Measurements from ENCODE around the gene TAP1.

TAP1 gene

DNA sequence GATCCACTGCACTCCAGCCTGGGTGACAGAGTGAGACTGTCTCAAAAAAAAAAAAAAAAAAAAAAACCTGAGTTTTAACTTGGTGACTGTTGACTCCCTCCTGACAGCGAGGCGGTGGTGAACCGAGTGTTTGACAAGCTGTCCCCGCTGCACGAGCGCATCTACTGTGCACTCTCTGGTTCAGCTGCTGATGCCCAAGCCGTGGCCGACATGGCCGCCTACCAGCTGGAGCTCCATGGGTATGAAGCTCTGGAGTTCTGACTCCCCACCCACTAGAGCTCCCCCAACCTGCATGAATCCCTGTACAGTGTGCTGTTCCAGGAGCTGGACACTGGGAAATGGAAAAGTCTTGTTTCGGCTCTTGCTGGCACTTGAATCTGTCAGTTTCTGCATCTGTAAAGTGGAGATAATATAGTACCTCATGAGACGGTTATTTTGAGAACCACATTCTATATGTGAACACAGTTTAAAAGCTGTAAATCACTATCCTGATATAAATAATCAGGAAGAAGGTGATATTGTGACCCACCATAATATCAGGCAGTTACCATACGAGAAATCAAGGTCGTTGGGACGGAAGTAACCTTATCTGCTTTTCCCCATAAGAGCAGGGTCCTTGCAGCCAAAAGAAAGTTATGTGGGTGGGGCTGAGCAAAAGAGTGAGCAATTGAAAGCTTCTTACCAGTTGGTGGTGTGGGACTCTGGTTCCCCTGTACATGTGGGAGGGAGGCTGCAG, 3.8 kb upstream of the TAP1 start:
- TF ChIP-seq, protein P1, sequence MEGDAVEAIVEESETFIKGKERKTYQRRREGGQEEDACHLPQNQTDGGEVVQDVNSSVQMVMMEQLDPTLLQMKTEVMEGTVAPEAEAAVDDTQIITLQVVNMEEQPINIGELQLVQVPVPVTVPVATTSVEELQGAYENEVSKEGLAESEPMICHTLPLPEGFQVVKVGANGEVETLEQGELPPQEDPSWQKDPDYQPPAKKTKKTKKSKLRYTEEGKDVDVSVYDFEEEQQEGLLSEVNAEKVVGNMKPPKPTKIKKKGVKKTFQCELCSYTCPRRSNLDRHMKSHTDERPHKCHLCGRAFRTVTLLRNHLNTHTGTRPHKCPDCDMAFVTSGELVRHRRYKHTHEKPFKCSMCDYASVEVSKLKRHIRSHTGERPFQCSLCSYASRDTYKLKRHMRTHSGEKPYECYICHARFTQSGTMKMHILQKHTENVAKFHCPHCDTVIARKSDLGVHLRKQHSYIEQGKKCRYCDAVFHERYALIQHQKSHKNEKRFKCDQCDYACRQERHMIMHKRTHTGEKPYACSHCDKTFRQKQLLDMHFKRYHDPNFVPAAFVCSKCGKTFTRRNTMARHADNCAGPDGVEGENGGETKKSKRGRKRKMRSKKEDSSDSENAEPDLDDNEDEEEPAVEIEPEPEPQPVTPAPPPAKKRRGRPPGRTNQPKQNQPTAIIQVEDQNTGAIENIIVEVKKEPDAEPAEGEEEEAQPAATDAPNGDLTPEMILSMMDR (IDR thresholded peaks at IDR 0.05; ENCODE audit: low read depth, low read length), result no peak
- no peak for DNase-seq (ENCODE audit: extremely low read depth, low read depth)

DNA sequence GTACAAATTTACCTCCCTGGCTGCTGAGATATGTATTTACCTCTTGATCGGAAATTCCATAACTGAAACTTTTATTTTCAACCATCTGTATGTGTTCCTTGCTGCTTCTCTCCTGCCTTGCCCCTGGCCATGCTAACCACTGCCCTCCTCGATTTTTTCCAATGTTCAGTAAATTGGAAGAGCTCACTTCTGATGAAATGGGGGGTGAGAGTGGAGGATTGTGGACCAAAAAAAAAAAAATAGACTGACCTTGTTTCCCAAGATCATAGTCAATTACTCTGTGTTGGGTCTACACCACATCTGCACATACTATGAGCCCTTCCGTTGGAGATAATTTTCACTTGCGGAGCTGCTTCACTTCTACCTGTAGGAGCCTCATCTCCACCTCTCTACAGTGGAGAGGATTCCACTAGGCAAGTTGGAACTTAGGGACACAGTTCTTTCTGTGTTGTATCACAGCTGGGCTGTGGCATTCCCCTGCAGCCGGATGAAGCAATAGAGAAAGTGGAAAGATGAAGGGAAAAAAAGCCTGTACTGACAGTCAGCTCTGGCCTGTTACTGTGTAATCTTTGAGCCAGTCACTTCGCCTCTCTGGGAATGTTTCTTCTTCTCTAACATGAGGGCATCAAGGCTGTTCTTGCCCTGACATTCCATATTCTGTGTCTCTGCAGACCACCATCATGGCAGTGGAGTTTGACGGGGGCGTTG, 2.1 kb upstream of the TAP1 start:
- TF ChIP-seq, protein P1 (IDR thresholded peaks at IDR 0.05; ENCODE audit: low read depth, low read length), result no peak
- no peak for DNase-seq (ENCODE audit: extremely low read depth, low read depth)

DNA sequence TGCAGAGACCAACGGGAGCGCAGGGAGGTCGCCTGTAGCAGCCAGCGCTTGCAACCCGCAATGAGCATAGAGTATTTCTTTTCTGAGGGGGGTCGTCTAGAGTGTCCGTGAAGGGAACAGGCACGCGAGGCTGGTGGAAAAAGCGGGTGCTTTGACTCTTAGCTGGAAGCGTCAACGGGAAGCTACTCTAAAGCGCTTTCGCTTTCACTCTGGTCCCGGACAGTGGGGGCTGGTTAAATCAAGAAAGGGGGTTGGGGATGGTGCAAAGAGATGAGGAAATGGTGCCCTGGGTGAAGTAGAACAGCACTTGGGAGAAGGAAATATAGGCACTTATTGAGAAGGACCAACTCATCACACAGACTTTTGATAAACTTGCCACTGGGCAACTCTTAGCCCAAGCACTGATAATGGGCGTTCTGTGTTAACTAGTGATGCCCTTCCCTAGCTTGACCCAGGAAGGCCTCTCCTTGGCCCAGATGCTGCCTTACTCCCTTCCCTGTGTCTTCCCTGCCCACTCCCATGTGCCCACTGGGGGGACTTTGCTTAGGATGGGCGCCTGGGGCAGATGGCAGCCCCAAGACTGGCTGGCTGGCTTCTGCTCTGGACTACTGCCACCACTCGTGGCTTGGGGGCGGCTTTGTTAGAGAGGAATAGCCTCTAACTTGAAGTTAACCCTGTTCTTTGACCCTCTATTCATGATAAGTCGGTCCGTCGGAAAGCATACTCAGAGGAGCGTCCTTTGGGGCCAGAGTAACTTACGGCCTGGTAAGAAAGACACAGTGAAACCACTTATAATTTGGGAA, 1.1 kb upstream of the TAP1 start:
- DNase-seq (ENCODE audit: extremely low read depth, low read depth), result no peak
- TF ChIP-seq, protein P1 (IDR thresholded peaks at IDR 0.05; ENCODE audit: low read depth, low read length), result no peak

DNA sequence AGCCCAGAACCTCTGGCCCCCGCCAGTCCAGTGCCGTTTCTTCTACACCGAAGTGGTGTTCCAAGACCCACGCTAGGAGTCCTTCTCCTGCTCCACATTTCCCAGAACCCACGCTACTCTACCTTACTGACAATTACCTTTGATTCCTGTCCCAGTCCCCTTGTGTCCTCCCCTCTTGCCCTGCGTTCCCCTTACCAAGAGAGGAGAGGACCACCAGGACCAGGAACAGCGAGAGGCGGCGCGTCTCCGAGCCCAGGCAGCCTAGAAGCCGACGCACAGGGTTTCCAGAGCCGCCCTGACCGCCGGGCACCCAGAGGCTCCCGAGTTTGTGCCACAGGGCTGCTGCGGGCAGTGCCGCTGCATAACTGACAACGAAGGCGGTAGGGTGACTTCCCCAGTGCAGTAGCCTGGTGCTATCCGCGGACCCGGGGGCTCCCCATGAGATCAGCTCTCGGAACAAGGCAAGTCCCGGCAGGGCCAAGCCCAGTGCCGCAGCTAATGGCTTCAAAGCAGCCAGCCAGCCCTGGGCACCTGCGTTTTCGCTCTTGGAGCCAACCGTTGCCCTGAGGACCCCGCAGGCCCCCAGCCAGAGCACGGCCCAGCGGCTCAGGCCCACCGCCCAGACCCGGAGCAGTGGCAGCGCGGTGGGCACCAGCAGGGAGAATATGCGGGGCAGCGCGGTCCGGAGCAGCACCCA, 512 bp downstream of the TAP1 start:
- TF ChIP-seq, protein P1 (IDR thresholded peaks at IDR 0.05; ENCODE audit: low read depth, low read length), result no peak

DNA sequence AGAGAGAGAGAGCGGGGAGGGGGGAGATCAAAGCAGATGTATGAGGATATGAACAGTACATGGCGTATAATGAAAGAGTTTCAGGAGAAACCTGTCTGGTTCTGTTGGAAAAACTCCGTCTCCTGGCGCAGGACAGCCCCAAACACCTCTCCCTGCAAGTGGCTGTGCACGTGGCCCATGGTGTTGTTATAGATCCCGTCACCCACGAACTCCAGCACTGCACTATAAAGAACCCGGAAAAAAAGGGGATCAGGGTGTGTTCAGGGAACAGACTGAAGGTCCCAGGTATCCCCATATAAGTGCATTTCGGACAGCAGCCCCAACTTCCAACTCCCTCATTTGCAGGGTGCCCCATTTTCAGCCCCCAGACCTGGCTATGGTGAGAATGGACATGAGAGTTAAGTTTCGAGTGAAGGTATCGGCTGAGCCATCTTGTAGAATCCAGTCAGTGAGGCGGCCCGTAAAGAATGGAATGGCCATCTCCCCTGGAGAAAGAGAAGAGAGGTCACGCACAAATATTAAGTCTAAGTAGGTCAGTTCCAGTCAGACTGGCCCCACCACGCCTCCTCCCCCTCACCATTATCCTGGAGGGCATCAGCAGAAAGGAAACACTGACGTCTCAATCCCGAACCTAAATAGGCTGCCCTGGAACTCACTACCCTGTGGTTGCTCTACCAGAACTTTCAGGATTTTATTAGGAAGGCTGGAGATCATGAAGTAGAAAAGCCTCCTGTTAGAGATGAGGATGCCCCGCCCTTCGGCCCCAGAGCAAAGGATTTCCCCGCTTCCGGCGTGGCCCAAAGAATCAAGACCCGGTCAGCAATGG, 1.3 kb downstream of the TAP1 start:
- TF ChIP-seq, protein P1 (IDR thresholded peaks at IDR 0.05; ENCODE audit: low read depth, low read length), result no peak
- no peak for DNase-seq (ENCODE audit: extremely low read depth, low read depth)

More for the DNA sequence above, 512 bp downstream of the TAP1 start:
- no peak for DNase-seq (ENCODE audit: extremely low read depth, low read depth)

DNA sequence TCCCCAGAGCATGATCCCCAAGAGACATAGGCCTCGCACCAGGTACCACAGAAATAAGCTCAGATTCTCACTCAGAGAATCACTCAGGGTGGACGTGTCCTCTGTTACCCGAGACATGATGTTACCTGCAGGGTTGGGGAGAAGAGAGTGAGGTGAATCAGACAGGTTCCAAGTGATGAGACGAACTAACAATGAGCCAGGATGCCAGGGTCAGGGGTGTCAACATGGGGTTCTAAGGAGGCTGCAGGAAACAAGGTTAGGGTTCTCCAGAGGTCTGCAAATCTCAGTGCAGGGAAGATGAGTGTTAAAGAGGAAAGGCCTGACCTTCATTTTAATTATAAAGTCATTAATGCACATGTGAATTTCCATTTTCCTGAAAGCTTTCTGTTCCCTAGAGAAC, 2.5 kb downstream of the TAP1 start:
- TF ChIP-seq, protein P1 (IDR thresholded peaks at IDR 0.05; ENCODE audit: low read depth, low read length), result no peak
- DNase-seq (ENCODE audit: extremely low read depth, low read depth), result no peak

All from AG09319 (cell line).